Measurements from ENCODE around the gene SFT2D3. TPM values are rescaled to one million over a fixed set of nuclear protein-coding genes. Genes with fewer than 3 reads are reported as not detected.

SFT2D3 gene
- polyA plus RNA-seq, 1 donor from 2014 or later = 6.2 TPM

- TF ChIP-seq POLR2AphosphoS5 (IDR thresholded peaks at IDR 0.05) (no peak), CTCF (IDR thresholded peaks at IDR 0.05; ENCODE audit: poor library complexity, severe bottlenecking) (no peak), EP300 (conservative IDR thresholded peaks at IDR 0.05; ENCODE audit: poor library complexity, severe bottlenecking) (no peak), RAD21 (conservative IDR thresholded peaks at IDR 0.05) (no peak), TAF1 (IDR thresholded peaks at IDR 0.05; ENCODE audit: low read depth) (no peak), MXI1 (conservative IDR thresholded peaks at IDR 0.05; ENCODE audit: poor library complexity, severe bottlenecking) (no peak), REST (IDR thresholded peaks at IDR 0.05; ENCODE audit: borderline replicate concordance) (no peak), EZH2 (IDR thresholded peaks at IDR 0.05; ENCODE audit: borderline replicate concordance, insufficient read depth, low read length, poor library complexity, severe bottlenecking) (no peak), SMC3 (conservative IDR thresholded peaks at IDR 0.05; ENCODE audit: poor library complexity) (no peak)
- no peak overlapping the region for H3K9ac ChIP-seq (ENCODE audit: low read length)
- no peak overlapping the region for H3K27ac ChIP-seq (ENCODE audit: low read length)
- H3K4me3 ChIP-seq (ENCODE audit: low read length) = no peak overlapping the region
- no peak overlapping the region for H2AFZ ChIP-seq (ENCODE audit: low read depth, low read length)
- H3K79me2 ChIP-seq (replicated peaks; ENCODE audit: insufficient read depth, low read length) = no peaks in the 10 kb centered on the region
- H3K27me3 ChIP-seq (ENCODE audit: insufficient read depth, low read depth, low read length) = peaks cover 26% of the 10 kb centered on the region
- no peaks in the 10 kb centered on the region for H3K9me3 ChIP-seq (ENCODE audit: low read length)
- H3K4me2 ChIP-seq (ENCODE audit: low read length) = no peak overlapping the region
- H3F3A ChIP-seq (ENCODE audit: insufficient read depth, low read length, poor library complexity, severe bottlenecking) = no peaks in the 10 kb centered on the region
- no peaks in the 10 kb centered on the region for H3K36me3 ChIP-seq (ENCODE audit: insufficient read depth, low read length)
- H3K9me2 ChIP-seq (ENCODE audit: insufficient read depth, low read length) = no peaks in the 10 kb centered on the region
- H4K20me1 ChIP-seq (ENCODE audit: insufficient read depth) = no peaks in the 10 kb centered on the region
These were observed 37.0 kb upstream of the SFT2D3 start for GRCh38 chr2:127664065-127664894.

GRCh38 chr2:127664895-127665225 lies 36.4 kb upstream of the SFT2D3 start:
- Histone ChIP-seq H3K27me3 (ENCODE audit: insufficient read depth, low read depth, low read length) (peaks cover 26% of the 10 kb centered on the region), H3K9me2 (ENCODE audit: insufficient read depth, low read length) (no peaks in the 10 kb centered on the region), H4K20me1 (ENCODE audit: insufficient read depth) (no peaks in the 10 kb centered on the region), H3K27ac (ENCODE audit: low read length) (no peak overlapping the region), H3F3A (ENCODE audit: insufficient read depth, low read length, poor library complexity, severe bottlenecking) (no peaks in the 10 kb centered on the region), H3K9ac (ENCODE audit: low read length) (no peak overlapping the region), H3K4me2 (ENCODE audit: low read length) (no peak overlapping the region), H3K4me3 (ENCODE audit: low read length) (no peak overlapping the region), H3K79me2 (replicated peaks; ENCODE audit: insufficient read depth, low read length) (no peaks in the 10 kb centered on the region), H2AFZ (ENCODE audit: low read depth, low read length) (no peak overlapping the region), H3K36me3 (ENCODE audit: insufficient read depth, low read length) (no peaks in the 10 kb centered on the region), H3K9me3 (ENCODE audit: low read length) (no peaks in the 10 kb centered on the region)
- TF ChIP-seq EZH2 (IDR thresholded peaks at IDR 0.05; ENCODE audit: borderline replicate concordance, insufficient read depth, low read length, poor library complexity, severe bottlenecking) = no peak
- TF ChIP-seq EP300 (conservative IDR thresholded peaks at IDR 0.05; ENCODE audit: poor library complexity, severe bottlenecking) = no peak
